NCI-H524 (cell line): ENCODE results near the gene LATS1.
"Not testable (repeated sequence)": the region's sequence is repeated elsewhere in the genome, so short reads cannot be mapped to it uniquely, and the experiment has no call there.

Experiments used
- DNase-seq, 2 experiments: peaks; one replicate each; lab custom pipeline; 2025; lab: John Stamatoyannopoulos, UW

Gene LATS1

GRCh38 chr6:149728499-149729234 is 10.8 kb upstream of the LATS1 start:
- DNase-seq = no peak

GRCh38 chr6:149727793-149728498 is 10.0 kb upstream of the LATS1 start:
- no peak for DNase-seq

DNA sequence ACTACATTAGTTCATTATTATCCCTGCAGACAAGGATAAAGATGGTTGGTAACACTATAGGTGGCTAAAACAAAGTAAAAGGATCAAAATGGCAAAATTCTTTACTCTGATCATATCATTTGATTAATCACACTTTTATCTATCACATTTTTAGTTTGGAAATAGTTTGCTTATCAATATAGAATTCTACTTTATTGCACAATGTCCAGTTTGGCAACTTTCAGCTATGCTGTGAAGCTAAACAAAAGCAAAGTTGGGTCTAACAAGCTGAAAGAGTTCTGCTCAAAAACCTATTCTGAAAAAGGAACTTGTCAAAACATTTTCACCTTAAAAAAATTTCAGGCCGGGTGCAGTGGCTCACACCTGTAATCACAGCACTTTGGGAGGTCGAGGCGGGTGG is 7.9 kb upstream of the LATS1 start:
- DNase-seq = no peak

DNA sequence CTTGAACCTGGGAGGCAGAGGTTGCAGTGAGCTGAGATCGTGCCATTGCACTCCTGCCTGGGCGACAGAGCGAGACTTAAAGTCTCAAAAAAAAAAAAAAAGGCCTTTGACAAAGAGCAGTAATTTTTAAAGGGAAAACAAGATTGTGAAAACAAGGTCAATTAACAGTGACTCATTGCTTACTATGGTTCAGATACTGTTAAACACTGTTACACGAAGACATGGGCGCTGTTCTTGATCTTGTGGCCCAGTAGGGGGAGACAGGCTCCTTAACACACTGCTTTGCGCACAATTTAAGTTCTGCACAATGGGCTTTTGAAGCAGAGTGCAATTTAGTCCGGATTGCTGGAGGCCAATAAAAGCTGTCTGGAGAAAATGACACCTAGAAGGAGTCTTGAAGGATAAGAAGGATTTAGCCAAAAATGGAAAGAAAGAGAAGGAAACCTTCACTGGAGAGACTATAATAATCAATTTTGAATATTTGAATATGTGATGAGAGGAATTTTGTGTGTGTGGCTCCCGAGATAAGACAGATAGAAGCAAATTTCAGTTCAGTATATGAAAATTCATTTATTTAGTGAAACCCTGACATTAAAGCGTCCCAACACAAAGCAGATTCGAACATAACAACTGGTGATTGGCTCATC is 6.0 kb upstream of the LATS1 start:
- peak; percentile 16 to 69 for DNase-seq

GRCh38 chr6:149723262-149723661 is 5.4 kb upstream of the LATS1 start:
- DNase-seq = no peak

DNA sequence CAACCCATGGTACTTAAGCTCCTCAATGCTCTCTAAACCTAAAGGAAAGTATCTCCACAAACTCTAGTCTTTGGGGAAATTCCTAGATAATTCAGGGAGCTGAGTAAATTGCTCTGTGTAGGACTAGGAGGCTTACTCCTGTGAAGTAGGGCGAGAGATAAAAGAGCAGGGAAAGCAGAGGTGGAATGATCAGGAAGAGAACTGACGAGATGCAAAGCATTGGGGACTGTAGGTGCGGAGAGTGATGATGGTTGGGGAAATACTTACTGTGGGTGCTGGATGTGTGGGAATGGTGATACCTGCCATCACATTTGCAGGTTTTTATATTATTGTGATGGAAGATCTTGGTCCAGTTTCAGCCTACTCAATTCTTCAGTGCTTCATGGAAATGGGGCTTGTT is 1.6 kb upstream of the LATS1 start:
- DNase-seq = no peak

DNA sequence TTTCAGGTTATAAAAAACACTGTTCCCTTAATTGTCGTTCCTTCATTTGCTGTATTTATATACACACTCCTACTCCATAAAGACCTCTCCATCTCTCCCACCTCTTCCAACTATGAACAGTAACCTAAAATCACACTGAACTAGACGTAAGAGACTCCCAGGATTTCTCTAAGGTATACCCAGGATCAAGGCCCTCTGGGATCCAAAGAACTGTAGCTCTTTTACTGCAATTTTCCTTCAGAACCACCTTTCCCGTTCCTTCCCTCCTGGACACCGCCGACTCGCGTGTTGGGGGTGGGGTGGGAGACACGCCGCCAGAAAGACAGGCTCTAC is 680 bp downstream of the LATS1 start:
- DNase-seq = no peak

GRCh38 chr6:149716181-149716963 is 1.5 kb downstream of the LATS1 start:
- DNase-seq = no peak

DNA sequence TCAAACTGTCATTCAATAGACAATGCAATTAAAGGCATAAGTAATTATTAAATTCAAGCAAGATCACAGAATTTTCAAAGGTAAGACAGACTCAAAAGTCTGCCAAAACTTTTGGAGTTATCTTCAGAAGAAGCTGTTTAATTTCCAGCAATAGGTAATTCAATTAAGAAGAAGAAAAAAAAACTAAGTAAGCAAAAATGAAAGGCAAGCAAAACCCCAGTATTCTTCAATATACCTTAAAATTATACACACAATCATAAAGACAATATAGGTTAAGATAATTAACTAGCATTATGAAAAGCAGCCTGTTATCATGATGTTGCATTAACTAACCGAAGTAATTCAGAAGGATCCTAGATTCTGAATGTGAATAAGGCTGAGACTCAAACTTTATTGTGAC is 3.5 kb downstream of the LATS1 start:
- no peak for DNase-seq

DNA sequence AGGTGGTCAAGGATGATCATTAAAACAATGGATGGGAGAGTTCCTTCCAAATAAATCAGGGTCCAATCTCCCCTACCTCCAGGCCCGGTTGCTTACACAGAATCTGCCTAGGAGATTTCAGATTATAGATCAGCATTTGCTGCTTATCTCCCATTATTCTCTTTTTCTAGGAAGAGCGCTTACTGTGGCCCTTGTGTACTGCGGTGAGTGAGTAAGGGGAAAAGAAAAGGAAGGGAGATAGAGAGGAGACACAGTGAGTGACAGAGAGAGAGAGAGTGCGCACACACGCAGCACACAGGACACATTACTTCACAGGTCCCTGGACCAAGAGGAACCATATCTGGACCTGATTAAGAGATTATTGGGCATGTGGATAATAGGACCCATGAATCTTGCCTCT is 6.2 kb downstream of the LATS1 start:
- no peak for DNase-seq

DNA sequence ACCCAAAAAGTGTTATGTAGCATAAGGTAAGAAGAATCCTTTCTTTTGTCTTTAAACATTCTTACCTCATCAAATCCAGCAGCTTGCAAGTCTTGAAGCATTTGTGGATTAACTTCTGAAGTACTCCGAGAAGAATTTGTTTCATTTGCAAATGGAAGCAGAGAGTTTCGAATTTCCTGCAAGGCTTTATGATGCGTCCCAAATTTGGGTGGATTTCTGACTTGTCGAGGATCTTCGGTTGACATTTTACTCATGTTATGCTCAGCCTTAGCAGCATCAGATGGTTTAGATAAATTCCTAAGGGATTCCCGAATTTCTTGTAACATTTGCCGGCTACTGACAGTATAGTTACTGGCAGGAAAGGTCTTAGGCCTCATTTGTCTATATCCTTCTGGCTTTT is 16.2 kb downstream of the LATS1 start:
- peak; percentile 20 to 79 for DNase-seq

DNA sequence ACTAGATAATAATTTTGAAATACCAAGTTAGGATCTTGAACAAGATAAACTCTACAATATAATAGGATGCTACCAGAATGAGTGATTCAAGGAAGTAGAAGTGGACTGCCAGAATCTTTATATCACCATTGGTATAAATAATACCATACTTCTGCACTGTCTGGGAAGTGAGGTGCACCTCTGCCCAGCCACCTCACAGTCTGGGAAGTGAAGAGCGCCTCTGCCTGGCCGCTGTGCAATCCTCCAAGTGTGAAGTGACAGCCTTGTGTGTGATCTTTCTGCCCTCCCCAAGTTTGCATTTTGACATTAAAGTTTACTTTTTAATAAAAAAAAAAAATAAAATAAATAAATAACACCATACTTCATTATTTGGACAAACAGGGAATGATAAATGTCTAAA is 18.8 kb downstream of the LATS1 start:
- no peak for DNase-seq

DNA sequence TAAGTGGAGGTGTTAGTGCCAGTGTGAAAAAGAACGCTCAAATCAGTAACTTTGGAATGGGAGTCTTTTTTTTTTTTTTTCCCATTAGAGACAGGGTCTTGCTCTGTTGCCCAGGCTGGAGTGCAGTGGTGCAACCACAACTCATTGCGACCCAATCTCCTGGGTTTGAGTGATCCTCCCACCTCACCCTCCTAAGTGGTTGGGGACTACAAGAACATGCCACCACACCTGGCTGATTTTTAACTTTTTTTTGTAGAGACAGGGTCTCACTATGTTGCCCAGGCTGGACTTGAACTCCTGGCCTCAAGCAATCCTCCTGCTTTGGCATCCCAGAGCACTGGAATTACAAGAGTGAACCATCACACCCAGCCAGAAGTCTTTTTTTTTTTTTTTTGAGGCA is 19.7 kb downstream of the LATS1 start:
- DNase-seq = no peak

DNA sequence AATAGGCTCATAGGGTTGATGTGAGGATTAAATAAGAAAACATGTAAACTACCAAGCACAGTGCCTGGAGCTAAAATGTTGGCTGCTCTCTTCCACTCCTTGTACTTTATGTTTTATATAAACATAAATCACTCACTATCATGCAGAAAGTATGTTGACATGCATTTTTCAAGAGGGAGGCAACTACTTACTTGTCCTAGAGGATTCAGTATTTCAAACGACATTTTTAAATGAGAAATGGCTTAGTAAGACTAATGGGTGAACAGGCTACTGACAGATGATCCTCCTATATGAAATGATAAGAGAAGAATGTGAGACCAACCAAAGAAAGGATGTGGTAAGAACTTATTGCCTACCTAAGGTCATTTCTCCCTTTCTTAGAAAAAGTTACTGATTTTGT is 21.0 kb downstream of the LATS1 start:
- no peak for DNase-seq

DNA sequence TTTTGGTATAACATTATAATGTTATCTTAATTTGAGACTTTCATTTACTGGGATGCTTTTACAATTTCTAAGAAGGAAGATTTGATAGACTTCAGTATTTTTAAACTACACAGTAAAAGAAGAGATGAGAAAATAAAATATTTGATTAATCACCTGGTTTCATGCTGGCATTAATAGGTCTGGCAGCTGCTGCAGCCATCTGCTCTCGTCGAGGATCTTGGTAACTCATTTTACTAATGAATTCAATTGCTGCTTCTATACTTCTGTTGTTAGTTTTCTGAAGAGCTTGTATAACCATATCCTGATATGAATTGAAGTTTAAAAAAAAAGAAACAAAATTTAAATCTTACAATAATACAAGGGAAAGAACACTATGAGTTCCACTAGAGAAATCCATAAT is 23.0 kb downstream of the LATS1 start:
- peak; percentile 54 to 82 for DNase-seq

DNA sequence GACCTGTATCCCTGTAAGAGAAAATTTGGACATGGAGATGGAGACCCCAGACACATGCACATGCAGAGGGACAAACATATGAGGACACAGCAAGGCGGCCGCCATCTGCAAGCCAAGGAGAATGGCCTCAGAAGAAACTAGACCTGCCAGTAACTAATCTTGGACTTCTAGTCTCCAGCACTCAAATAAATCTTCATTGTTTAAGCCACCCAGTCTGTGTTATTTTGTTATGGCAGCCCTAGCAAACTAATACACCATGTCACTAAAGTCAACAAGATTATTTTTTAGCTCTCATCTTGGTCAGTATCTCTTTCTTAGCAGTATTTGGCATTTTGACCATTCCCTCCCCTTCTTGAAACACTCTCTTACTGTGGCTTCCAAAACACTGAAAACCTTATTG is 26.7 kb downstream of the LATS1 start:
- no peak for DNase-seq

- no peak for DNase-seq
Observed at GRCh38 chr6:149686230-149686629, 31.7 kb downstream of the LATS1 start.

DNA sequence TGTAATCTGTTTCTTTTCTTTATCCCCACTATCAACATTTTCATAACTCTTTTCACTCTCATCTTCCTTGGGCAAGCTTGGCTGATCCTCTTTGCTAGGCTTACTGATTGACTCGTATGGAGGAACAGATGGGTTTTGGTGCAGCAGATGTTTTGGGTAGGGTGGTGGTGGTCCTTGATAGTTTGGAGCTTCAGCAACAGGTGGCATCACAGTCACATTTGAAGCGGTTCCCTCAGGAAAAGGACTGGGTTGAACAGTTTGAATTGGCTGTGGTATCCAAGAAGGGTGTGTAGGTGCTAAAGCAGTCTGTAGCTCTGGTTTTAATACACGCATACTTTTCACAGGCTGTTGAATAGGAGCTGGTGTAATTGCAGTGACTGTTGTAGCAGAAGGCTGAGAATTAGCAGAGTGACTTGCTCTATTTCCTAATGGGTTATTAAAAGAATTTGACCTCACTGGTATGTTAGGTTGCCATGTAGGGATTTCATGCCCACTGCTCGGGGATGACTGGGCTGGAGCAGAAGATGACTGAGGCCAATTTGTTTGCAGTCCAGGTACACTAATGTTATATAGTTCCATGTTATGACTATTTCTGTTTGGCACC is 34.5 kb downstream of the LATS1 start:
- peak; percentile 99 to 100 for DNase-seq

- DNase-seq = not testable (repeated sequence)
Observed at GRCh38 chr6:149681845-149682244, 36.1 kb downstream of the LATS1 start.

GRCh38 chr6:149681209-149681608 is 36.7 kb downstream of the LATS1 start:
- DNase-seq = peak in 1 of 2 experiments; percentile 17

- DNase-seq = peak in 1 of 2 experiments; percentile 68
Observed at GRCh38 chr6:149680503-149680902, 37.4 kb downstream of the LATS1 start.

- not testable (repeated sequence) for DNase-seq
Observed at GRCh38 chr6:149672265-149672664, 45.6 kb downstream of the LATS1 start.
